Activated naive CD4-positive, alpha-beta T cell (primary cell): ENCODE measurements around the gene RNF10.
"Not testable (repeated sequence)": the region's sequence is repeated elsewhere in the genome, so short reads cannot be mapped to it uniquely, and the experiment has no call there.

Experiments used
- DNase-seq, 4 experiments: peaks; one replicate each; lab custom pipeline; 2025; lab: John Stamatoyannopoulos, UW

Gene RNF10

DNA sequence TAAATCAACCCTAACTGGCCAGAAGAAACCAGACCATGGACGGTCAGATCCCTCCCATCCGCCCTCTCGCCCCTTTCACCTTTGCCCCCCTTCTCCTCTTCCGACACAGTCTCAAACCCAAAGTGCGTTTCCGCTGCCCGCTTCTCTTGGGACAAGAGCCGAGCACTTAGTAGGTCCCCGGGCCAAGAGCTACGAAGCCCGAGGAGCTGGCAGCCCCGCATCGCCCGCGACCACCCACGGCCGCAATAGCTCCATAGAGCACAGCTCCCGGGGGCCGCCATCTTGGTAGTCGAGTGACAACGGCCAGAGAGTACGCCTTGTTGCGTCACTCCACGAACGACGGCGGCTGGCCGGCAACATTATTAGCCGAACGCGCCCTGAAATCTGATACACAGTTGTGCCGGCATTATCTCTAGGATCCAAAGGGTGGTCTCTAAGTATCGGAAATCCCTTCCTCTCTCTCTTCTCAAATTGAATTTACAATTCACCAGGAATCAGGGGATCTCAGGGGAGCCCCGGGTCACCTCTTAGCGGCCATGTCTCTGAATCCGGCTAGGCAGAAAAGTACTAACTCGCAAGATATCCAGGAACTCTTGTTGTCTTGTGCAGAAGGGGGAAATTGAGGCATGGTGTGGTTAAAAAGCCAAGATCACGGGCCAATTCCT lies 5.2 kb upstream of the RNF10 start, which contains the start of gene COQ5:
COQ5 (minus strand) TSS at position 298 of the 665 bp plus-strand sequence; CDS start at position 281, 17 bp downstream.
- DNase-seq: peak; percentile 48 to 77 (median 68)

GRCh38 chr12:120529641-120530417 lies 4.3 kb upstream of the RNF10 start:
- no peak for DNase-seq

DNA sequence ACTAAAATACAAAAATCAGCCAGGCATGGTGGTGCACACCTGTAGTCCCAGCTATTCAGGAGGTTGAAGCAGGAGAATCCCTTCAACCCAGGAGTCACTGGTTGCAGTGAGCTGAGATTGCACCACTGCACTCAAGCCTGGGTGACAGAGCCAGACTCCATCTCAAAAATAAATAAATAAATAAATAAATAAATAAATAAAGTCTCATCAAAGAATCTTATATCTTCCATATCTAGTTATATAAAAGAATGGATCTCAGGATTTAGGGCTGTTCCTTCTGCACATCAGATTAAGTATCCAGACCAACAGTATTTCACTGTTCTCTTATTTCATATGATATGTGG lies 3.8 kb upstream of the RNF10 start:
- DNase-seq: not testable (repeated sequence)

DNA sequence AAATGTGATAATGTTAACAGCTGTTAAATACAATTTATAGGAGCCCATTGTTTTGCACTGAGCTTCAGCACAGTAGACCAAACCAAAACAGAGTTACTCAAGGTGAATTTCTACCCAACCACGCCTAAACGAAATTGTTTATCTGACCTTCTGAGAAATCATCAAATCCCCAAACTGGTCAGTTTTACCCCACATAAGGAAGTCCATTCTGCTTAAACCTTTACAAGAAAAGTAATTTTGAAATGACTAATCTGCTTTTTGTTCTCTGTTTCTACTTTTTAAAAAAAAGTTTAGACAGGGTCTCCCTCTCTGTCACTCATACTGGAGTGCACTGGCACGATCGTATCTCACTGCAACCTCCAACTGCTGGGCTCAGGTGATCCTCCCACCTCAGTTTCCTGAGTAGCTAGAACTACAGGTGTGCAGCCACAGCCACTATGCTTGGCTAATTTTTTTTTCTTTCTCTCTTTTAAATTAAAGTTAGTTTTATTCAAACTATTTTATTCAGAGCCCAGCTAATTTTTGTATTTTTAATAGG lies 1.4 kb upstream of the RNF10 start:
- DNase-seq: no peak

- peak; percentile 26 to 34 (median 32) for DNase-seq
Measured at GRCh38 chr12:120534703-120535655, 823 bp downstream of the RNF10 start.

DNA sequence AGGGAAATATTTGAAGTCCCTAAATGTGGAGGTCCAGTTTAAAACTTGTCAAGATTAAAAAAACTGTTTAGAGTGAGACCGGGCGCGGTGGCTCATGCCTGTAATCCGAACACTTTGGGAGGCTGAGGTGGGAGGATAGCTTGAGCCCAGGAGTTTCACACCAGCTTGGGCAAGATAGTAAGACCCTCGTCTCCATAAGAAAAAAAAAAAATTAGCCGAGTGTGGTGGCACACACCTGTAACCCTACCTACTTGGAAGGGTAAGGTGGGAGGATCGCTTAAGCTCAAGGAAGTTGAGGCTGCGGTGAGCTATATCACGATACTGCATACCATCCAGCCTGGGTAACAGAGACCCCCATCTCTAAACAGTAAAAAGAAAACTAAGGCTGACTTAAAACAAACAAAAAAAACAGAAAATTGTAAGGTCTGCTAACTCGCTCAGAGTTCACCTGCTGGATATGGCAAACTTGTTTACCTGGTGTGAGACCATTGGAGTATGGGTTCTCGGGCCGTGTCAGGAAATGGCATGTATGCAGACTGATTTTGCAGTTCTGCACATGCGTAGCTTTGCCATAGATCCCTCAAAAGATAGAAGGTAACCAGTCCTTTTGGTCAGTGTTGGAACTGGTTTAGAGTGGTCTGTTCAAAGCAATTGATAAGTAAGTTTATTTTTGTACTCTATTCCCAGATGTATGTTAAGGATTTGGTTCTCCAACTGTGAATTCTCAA lies 2.1 kb downstream of the RNF10 start:
- DNase-seq: no peak

- no peak for DNase-seq
Measured at GRCh38 chr12:120537856-120538220, 3.7 kb downstream of the RNF10 start.

- DNase-seq: no peak
Measured at GRCh38 chr12:120538281-120539156, 4.4 kb downstream of the RNF10 start.

GRCh38 chr12:120539303-120539702 lies 5.1 kb downstream of the RNF10 start:
- no peak for DNase-seq

DNA sequence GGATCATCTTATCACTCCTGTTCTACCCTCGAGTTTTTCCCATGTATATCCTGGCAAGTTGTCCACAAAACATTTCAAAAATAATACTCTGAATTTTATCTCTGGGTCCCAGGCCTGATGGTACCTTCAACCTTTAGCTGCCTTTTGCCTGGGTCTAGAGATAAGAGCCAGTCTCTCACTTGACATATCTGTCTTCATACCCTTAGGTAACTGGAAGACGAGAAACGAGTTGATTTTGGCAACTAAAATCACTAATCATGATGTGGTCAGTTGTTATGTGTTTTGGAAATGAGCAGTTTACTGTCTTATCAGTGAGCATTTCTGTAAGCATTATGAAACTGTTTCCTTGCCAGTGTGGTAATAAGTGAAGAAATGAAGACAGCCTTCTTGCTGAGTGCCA lies 6.3 kb downstream of the RNF10 start:
- no peak for DNase-seq

DNA sequence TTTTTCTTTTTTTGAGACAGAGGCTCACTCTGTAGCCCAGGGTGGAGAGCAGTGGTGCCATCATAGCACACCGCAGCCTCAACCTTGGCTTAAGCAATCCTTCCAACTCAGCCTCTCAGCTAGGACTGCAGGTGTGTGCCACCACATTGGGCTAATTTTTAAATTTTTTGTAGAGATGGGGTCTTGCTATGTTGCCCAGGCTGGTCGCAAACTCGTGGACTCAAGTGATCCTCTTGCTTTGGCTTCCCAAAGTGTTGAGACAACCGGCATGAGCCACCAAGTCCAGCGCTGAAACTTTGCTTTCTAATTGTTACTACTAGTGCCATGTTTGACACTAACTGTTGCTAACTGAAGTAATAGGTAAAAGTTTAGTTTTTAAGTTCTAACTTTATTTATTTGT lies 8.0 kb downstream of the RNF10 start:
- no peak for DNase-seq

- DNase-seq: no peak
Measured at GRCh38 chr12:120544691-120545090, 10.5 kb downstream of the RNF10 start.

GRCh38 chr12:120546050-120546386 lies 11.9 kb downstream of the RNF10 start:
- DNase-seq: no peak

GRCh38 chr12:120554678-120555077 lies 20.5 kb downstream of the RNF10 start:
- no peak for DNase-seq

GRCh38 chr12:120557589-120557988 lies 23.4 kb downstream of the RNF10 start:
- DNase-seq: no peak

DNA sequence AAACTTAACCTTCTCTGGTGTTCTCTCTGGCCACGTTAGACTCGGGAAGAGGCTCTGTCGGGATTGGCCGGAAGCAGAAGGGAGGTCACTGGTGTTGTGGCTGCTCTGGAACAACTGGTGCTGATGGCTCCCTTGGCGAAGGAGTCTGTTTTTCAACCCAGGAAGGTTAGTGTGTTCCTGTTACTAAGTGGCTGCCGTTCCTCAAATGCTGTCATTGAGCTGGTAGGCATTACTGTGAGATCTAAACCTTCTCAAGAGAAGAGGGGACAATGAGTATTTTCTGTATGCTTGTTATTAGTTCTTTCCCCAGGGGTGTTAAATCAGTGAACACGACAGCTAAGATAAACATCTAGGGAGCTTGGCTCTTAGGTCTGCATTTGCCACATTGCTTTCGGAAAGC lies 28.8 kb downstream of the RNF10 start:
- DNase-seq: no peak

- DNase-seq: no peak
Measured at GRCh38 chr12:120563495-120563894, 29.3 kb downstream of the RNF10 start.

DNA sequence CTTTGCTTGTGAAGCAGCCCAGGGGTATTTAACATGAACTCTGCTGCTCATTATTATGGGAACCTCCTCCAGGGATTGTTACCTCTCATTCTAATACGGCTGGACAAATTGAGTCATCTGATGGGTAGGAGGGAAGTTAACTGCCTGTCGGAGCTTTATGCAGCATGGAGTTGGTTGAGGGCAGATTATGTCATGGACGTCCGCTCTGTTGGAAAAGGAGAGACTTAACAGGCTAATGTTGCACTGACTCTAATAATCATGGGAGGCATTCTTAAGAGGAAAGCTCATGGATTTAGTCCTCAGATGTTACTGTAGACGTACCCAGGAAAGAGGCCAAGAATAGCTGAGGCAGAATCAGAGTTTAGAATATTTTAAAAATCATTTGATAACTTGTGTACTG lies 37.1 kb downstream of the RNF10 start:
- DNase-seq: no peak

- DNase-seq: no peak
Measured at GRCh38 chr12:120573560-120573959, 39.4 kb downstream of the RNF10 start.

GRCh38 chr12:120574106-120574505 lies 40.0 kb downstream of the RNF10 start:
- DNase-seq: no peak

DNA sequence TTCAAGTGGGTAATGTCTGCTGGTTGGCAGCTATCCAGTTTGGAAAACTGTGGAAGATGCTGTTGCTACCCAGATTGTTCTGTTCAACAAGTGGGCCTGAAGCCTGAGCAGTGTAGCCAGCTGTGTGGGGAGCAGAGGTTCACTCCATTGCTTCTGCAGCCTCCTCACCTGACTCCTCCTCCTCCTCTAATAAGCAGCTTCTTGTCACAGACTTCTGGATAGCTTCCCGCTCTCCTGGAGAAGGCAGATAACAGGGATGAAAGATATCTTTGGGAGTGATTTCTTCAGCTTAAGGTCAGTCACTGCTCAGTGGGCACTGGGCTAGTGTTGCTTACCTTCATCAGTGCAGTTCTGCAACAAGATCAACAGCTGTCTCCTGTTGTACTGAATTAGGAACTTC lies 45.0 kb downstream of the RNF10 start:
- DNase-seq: no peak
